ENCODE results near the gene SERPINA4. TPM values are rescaled to one million over a fixed set of nuclear protein-coding genes. Genes with fewer than 3 reads are reported as not detected.

SERPINA4 gene
- total RNA-seq, 2 donors from 2014 or later: 0.37 TPM; not detected in 1

DNA sequence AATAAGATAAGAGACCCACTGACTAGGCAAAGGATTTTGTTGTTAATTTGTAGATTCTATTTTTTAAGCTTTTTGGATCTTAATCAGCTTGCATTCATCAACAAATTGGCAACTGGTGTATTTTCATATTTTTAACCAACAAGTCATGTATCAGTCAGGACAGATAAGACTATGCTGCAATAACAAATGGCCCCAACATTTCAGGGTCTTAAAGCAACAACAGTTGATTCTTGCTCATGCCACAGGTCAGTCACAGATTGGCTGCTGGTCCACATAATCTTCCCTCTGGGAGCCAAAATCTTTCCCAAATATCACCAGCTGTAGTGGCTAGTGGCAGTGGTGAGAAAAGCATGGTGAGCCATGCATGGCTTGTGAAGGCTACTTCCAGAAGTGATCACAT is 30.1 kb upstream of the SERPINA4 start:
- Histone ChIP-seq H3K27me3 (no peaks in the 10 kb centered on the region), H3K36me3 (no peaks in the 10 kb centered on the region), H3K9ac (ENCODE audit: low read depth in 2 of 2, low read length in 2 of 2) (no peak overlapping the region), H3K9me3 (no peaks in the 10 kb centered on the region), H3K4me3 (no peak overlapping the region), H3K27ac (no peak overlapping the region), H3K4me1 (no peaks in the 10 kb centered on the region)
- DNase-seq: no peak
- TF ChIP-seq, protein P1, sequence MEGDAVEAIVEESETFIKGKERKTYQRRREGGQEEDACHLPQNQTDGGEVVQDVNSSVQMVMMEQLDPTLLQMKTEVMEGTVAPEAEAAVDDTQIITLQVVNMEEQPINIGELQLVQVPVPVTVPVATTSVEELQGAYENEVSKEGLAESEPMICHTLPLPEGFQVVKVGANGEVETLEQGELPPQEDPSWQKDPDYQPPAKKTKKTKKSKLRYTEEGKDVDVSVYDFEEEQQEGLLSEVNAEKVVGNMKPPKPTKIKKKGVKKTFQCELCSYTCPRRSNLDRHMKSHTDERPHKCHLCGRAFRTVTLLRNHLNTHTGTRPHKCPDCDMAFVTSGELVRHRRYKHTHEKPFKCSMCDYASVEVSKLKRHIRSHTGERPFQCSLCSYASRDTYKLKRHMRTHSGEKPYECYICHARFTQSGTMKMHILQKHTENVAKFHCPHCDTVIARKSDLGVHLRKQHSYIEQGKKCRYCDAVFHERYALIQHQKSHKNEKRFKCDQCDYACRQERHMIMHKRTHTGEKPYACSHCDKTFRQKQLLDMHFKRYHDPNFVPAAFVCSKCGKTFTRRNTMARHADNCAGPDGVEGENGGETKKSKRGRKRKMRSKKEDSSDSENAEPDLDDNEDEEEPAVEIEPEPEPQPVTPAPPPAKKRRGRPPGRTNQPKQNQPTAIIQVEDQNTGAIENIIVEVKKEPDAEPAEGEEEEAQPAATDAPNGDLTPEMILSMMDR (IDR thresholded peaks at IDR 0.05): no peak
- intact Hi-C loops (cut with DNase I): no loop called here

DNA sequence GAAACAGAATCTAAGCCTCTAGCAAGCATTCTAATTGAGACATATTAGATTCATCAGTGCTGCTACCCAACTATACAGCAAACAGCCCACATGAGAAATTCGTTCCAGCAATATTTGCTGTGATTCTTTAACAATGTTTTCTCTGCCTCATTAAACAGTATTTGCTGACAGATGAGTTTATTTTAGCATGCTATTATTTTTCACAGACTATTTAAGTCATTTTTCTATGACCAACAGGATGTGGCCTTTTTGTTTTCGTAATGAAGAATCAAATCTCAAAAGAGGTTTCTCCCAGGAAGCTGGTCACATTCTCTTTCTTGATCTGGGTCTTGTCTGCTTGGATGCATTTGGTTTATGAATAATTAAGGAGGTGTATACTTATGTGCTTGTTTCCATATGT is 28.8 kb upstream of the SERPINA4 start:
- Histone ChIP-seq H3K4me1 (no peaks in the 10 kb centered on the region), H3K27me3 (no peaks in the 10 kb centered on the region), H3K27ac (no peak overlapping the region), H3K36me3 (no peaks in the 10 kb centered on the region), H3K9me3 (no peaks in the 10 kb centered on the region), H3K4me3 (no peak overlapping the region), H3K9ac (ENCODE audit: low read depth in 2 of 2, low read length in 2 of 2) (no peak overlapping the region)
- DNase-seq: no peak
- intact Hi-C loops (cut with DNase I): no loop called here
- TF ChIP-seq, protein P1 (IDR thresholded peaks at IDR 0.05): no peak

DNA sequence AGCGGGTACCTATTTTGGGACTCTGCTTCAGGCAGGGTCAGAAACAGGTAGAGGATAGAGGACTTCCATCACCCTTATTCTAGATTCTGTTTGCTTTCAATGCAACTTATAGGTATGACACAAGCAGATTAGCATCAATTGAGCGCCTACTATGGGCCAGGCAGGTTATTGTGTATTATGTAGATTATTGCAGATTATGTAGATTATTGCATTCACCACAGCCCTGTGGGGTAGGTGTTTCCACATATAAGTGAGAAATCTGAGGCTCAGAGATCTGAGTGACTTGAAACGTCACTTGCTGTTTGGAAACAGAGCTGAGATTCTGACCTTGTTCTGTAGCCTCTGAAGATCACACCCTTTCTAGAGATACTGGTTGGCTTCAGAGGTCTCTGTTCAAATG is 25.7 kb upstream of the SERPINA4 start:
- H3K9me3 ChIP-seq: no peaks in the 10 kb centered on the region
- no peak for DNase-seq
- no peaks in the 10 kb centered on the region for H3K4me1 ChIP-seq
- TF ChIP-seq, protein P1 (IDR thresholded peaks at IDR 0.05): no peak
- no peak overlapping the region for H3K9ac ChIP-seq (ENCODE audit: low read depth in 2 of 2, low read length in 2 of 2)
- no peaks in the 10 kb centered on the region for H3K36me3 ChIP-seq
- no peak overlapping the region for H3K4me3 ChIP-seq
- H3K27ac ChIP-seq: no peak overlapping the region
- H3K27me3 ChIP-seq: no peaks in the 10 kb centered on the region
- intact Hi-C loops (cut with DNase I): no loop called here

GRCh38 chr14:94536836-94537235 is 24.4 kb upstream of the SERPINA4 start:
- TF ChIP-seq, protein P1 (IDR thresholded peaks at IDR 0.05): no peak
- Histone ChIP-seq H3K9me3 (no peaks in the 10 kb centered on the region), H3K27me3 (no peaks in the 10 kb centered on the region), H3K4me3 (no peak overlapping the region), H3K4me1 (no peaks in the 10 kb centered on the region), H3K9ac (ENCODE audit: low read depth in 2 of 2, low read length in 2 of 2) (no peak overlapping the region), H3K27ac (no peak overlapping the region), H3K36me3 (no peaks in the 10 kb centered on the region)
- DNase-seq: no peak
- intact Hi-C loops (cut with DNase I): no loop called here

- Histone ChIP-seq H3K27ac (no peak overlapping the region), H3K36me3 (no peaks in the 10 kb centered on the region), H3K9me3 (no peaks in the 10 kb centered on the region), H3K4me3 (no peak overlapping the region), H3K27me3 (no peaks in the 10 kb centered on the region), H3K9ac (ENCODE audit: low read depth in 2 of 2, low read length in 2 of 2) (no peak overlapping the region), H3K4me1 (no peaks in the 10 kb centered on the region)
- TF ChIP-seq, protein P1 (IDR thresholded peaks at IDR 0.05): no peak
- intact Hi-C loops (cut with DNase I): no loop called here
- DNase-seq: no peak
These were observed 23.0 kb upstream of the SERPINA4 start for GRCh38 chr14:94538070-94538740.
